Measurements from ENCODE around the gene FCHSD1.

FCHSD1 gene

DNA sequence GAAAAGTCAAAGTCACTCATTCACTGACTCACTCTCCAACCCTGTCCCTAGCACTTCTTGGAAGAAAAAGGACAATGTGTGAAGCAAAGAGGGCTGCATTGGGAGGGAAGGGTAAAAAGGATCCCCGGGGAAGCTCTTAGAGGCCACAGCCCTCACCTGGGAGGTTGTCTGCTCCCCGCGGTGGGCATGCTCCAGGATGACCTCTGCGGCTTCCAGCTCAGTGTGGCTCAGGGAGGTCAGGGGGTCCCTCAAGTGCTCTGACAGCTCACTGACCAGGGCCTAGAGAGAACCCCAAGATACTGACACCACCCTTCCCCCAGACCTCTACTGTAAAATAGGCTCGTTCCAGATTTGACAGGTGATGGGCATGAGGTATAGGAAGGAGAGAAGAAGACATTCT, 4.0 kb downstream of the FCHSD1 start:
- Histone ChIP-seq H3K27ac (ENCODE audit: low read depth, low read length) (no peak overlapping the region), H3K27me3 (ENCODE audit: control insufficient read depth in 5 of 5, insufficient read depth in 4 of 5, low read length in 5 of 5) (no peaks in the 10 kb centered on the region), H3K9me3 (ENCODE audit: control insufficient read depth in 5 of 5, low read length in 5 of 5) (no peaks in the 10 kb centered on the region), H3K36me3 (ENCODE audit: control insufficient read depth in 5 of 5, insufficient read depth in 5 of 5, low read length in 5 of 5) (peaks cover 0 to 38% (median 15%) of the 10 kb centered on the region in 5 donors), H3K4me3 (ENCODE audit: low read depth in 1 of 5, low read length in 5 of 5) (no peak overlapping the region), H3K9ac (ENCODE audit: low read length in 5 of 5) (no peak overlapping the region), H3K4me1 (ENCODE audit: control insufficient read depth in 5 of 5, insufficient read depth in 5 of 5, low read length in 5 of 5) (peaks cover 0 to 15% (median 12%) of the 10 kb centered on the region in 5 donors)

DNA sequence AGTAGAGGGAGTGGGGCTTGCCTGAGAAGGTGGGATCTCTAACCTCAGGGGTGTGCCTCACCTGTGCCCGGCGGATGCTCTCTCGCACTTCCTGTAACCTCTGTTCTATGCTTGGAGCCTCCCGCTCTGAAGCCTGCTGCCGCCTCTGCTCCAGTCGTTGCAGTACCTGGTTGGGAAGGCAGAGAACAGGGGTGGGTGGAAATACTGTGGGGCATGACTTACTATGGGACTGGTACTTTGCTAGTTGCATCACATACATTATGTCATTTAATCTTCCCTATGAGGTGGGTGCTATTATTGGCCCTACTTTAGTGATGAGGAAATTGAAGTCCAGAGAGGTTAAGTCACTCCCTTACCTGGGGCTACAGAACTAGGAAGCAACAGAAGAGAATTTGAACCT, 5.2 kb downstream of the FCHSD1 start:
- Histone ChIP-seq H3K4me3 (ENCODE audit: low read depth in 1 of 5, low read length in 5 of 5) (no peak overlapping the region), H3K27ac (ENCODE audit: low read depth, low read length) (no peak overlapping the region), H3K36me3 (ENCODE audit: control insufficient read depth in 5 of 5, insufficient read depth in 5 of 5, low read length in 5 of 5) (peaks cover 0 to 42% (median 18%) of the 10 kb centered on the region in 5 donors), H3K9me3 (ENCODE audit: control insufficient read depth in 5 of 5, low read length in 5 of 5) (no peaks in the 10 kb centered on the region), H3K27me3 (ENCODE audit: control insufficient read depth in 5 of 5, insufficient read depth in 4 of 5, low read length in 5 of 5) (no peaks in the 10 kb centered on the region), H3K4me1 (ENCODE audit: control insufficient read depth in 5 of 5, insufficient read depth in 5 of 5, low read length in 5 of 5) (peaks cover 0 to 9% (median 6%) of the 10 kb centered on the region in 5 donors), H3K9ac (ENCODE audit: low read length in 5 of 5) (no peak overlapping the region)

DNA sequence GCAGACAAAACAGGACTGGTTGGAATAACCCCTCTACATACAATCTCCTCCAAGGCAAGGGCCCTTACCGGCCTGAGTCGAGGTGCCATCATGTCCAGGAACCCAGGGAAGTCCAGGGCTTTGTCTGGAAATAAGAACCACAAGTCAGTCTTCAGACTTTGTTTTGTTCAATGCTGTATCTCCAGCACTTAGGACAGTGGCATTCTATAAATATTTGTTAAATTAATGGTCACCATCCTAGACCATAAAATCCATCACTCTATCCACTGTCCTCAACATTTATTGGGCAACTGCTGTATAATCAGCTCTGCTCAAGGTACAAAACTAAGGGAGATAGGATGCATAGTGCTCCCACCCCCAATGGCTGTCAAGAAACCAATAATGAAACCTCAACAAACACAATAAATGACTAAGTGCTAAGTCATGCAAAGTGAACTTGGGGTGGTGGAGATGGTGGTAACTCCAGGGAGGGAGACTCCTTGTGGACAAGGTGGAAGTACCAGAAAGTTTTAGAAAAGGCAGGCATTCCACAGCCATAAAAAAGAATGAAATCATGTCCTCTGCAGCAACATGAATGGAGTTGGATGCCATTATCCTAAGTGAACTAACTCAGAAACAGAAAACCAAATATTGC, 9.5 kb downstream of the FCHSD1 start:
- Histone ChIP-seq H3K9me3 (ENCODE audit: control insufficient read depth in 5 of 5, low read length in 5 of 5) (no peaks in the 10 kb centered on the region), H3K4me1 (ENCODE audit: control insufficient read depth in 5 of 5, insufficient read depth in 5 of 5, low read length in 5 of 5) (peaks cover 0 to 17% (median 14%) of the 10 kb centered on the region in 5 donors), H3K36me3 (ENCODE audit: control insufficient read depth in 5 of 5, insufficient read depth in 5 of 5, low read length in 5 of 5) (peaks cover 0 to 35% (median 18%) of the 10 kb centered on the region in 5 donors)

DNA sequence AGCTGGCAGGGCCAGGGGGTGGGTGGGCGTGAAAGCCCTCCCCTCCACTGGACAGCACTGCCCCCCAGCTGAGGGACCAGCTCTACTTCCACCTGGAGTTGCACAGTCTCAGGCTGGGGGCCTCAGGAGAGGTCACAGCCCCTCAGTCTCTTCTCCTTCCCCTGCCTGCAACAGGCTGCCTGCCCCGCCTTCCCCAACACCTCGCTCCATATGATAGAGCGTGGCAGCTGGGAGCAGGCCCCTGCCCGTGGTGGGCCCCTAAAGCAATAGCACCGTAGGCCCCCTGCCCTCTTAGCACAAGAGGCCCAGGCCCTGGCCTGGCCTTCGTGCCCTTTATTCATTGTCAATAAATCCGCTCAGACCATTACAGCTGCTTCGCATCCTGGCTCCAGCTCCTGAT, 10.5 kb downstream of the FCHSD1 start:
- Histone ChIP-seq H3K9me3 (ENCODE audit: control insufficient read depth in 5 of 5, low read length in 5 of 5) (no peaks in the 10 kb centered on the region), H3K27me3 (ENCODE audit: control insufficient read depth in 5 of 5, insufficient read depth in 4 of 5, low read length in 5 of 5) (no peaks in the 10 kb centered on the region), H3K4me3 (ENCODE audit: low read depth in 1 of 5, low read length in 5 of 5) (no peak overlapping the region), H3K4me1 (ENCODE audit: control insufficient read depth in 5 of 5, insufficient read depth in 5 of 5, low read length in 5 of 5) (peaks cover 6 to 24% (median 21%) of the 10 kb centered on the region in 5 donors), H3K36me3 (ENCODE audit: control insufficient read depth in 5 of 5, insufficient read depth in 5 of 5, low read length in 5 of 5) (peaks cover 0 to 26% (median 14%) of the 10 kb centered on the region in 5 donors), H3K27ac (ENCODE audit: low read depth, low read length) (no peak overlapping the region), H3K9ac (ENCODE audit: low read length in 5 of 5) (no peak overlapping the region)

More for the DNA sequence above, 9.5 kb downstream of the FCHSD1 start:
- H3K27me3 ChIP-seq (ENCODE audit: control insufficient read depth in 5 of 5, insufficient read depth in 4 of 5, low read length in 5 of 5): no peaks in the 10 kb centered on the region
- no peak overlapping the region for H3K4me3 ChIP-seq (ENCODE audit: low read depth in 1 of 5, low read length in 5 of 5)
- H3K9ac ChIP-seq (ENCODE audit: low read length in 5 of 5): no peak overlapping the region
- no peak overlapping the region for H3K27ac ChIP-seq (ENCODE audit: low read depth, low read length)

DNA sequence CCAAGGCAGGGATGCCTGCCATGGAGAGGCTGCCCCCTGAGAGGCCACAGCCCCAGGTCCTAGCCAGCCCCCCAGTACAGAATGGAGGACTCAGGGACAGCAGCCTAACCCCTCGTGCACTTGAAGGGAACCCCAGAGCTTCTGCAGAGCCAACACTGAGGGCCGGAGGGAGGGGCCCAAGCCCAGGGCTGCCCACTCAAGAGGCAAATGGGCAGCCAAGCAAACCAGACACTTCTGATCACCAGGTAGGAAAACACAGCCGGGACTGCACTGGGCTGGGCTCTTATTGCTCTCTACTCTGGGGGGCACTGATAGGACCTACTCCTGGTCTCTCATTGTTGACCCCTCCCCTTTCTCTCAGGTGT, 11.2 kb downstream of the FCHSD1 start:
- H3K9ac ChIP-seq (ENCODE audit: low read length in 5 of 5): no peak overlapping the region
- H3K36me3 ChIP-seq (ENCODE audit: control insufficient read depth in 5 of 5, insufficient read depth in 5 of 5, low read length in 5 of 5): peaks cover 0 to 23% (median 11%) of the 10 kb centered on the region in 5 donors
- H3K27me3 ChIP-seq (ENCODE audit: control insufficient read depth in 5 of 5, insufficient read depth in 4 of 5, low read length in 5 of 5): no peaks in the 10 kb centered on the region
- no peak overlapping the region for H3K4me3 ChIP-seq (ENCODE audit: low read depth in 1 of 5, low read length in 5 of 5)
- H3K9me3 ChIP-seq (ENCODE audit: control insufficient read depth in 5 of 5, low read length in 5 of 5): no peaks in the 10 kb centered on the region
- H3K27ac ChIP-seq (ENCODE audit: low read depth, low read length): no peak overlapping the region
- peaks cover 7 to 31% (median 27%) of the 10 kb centered on the region in 5 donors for H3K4me1 ChIP-seq (ENCODE audit: control insufficient read depth in 5 of 5, insufficient read depth in 5 of 5, low read length in 5 of 5)

DNA sequence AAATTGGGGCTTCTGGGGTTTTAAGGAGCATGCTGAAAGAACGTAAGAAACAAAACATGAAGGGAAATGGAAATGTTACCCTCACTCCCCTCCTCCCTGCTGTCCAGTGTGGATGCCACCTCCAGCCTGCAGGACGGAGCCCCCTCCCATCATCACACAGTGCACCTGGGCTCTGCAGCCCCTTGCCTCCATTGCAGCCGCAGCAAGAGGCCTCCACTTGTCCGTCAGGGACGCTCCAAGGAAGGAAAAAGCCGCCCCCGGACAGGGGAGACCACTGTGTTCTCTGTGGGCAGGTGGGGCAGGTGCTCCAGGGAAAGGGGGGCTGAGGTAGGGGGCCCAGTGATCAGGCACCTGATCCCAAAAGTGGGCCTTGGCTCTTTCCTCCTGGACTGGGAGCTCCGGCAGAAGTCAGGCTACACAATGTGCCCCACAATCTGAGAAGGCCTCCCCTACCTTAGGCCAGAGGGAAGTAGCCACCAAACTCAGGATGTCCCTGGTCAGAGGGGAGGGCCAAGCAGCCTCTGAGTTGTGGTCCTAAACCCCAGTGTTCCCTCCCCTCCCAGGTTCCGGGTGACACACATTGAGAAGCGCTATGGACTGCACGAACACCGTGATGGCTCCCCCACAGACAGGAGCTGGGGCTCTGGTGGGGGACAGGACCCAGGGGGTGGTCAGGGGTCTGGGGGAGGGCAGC, 11.7 kb downstream of the FCHSD1 start:
- Histone ChIP-seq H3K9ac (ENCODE audit: low read length in 5 of 5) (no peak overlapping the region), H3K9me3 (ENCODE audit: control insufficient read depth in 5 of 5, low read length in 5 of 5) (no peaks in the 10 kb centered on the region), H3K4me1 (ENCODE audit: control insufficient read depth in 5 of 5, insufficient read depth in 5 of 5, low read length in 5 of 5) (peaks cover 7 to 33% (median 32%) of the 10 kb centered on the region in 5 donors), H3K27me3 (ENCODE audit: control insufficient read depth in 5 of 5, insufficient read depth in 4 of 5, low read length in 5 of 5) (no peaks in the 10 kb centered on the region), H3K4me3 (ENCODE audit: low read depth in 1 of 5, low read length in 5 of 5) (no peak overlapping the region), H3K36me3 (ENCODE audit: control insufficient read depth in 5 of 5, insufficient read depth in 5 of 5, low read length in 5 of 5) (peaks cover 0 to 20% (median 6%) of the 10 kb centered on the region in 5 donors), H3K27ac (ENCODE audit: low read depth, low read length) (no peak overlapping the region)

DNA sequence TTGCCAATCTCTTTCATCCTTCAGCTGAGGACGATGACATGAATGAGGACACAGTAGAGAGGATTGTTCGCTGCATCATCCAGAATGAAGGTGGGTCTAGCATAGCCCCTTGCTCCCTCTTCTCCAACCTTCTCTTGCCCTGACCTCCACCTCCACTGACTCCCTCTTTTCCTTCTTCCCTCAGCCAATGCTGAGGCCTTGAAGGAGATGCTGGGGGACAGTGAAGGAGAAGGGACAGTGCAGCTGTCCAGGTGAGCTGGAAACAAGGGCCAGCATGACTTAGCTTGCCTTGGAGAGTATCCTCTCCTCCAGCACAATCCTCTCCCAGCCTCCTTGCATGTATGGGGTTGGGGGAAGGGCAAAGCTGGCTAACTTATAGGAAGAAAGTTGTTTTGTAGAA, 12.4 kb downstream of the FCHSD1 start:
- no peak overlapping the region for H3K9ac ChIP-seq (ENCODE audit: low read length in 5 of 5)

DNA sequence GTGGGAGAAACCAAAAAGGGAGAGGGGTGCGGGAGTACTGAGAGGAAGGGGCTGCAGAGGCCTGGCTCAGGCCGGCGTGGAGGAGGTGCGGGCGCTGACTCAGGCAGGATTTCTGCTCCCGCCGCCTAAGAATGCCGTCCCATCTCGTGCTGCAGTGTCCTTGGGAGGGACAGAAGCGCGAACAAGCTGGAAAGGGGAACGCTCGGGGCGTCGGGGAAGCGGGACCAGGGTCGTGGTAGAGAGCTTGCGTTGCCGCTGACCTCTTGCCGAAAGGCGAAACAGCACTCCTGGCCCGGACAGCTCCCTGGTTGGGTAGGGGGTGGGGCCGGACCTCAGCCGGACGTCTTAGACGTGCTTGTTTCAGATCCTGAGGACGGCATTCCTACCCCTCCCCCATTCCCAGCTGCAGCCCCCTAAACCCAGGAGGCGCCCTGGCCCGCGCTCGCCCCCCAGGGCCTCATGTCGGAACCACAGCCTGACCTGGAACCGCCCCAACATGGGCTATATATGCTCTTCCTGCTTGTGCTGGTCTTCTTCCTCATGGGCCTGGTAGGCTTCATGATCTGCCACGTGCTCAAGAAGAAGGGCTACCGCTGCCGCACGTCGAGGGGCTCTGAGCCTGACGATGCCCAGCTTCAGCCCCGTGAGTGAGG, 13.3 kb downstream of the FCHSD1 start:
- Histone ChIP-seq H3K27me3 (ENCODE audit: control insufficient read depth in 5 of 5, insufficient read depth in 4 of 5, low read length in 5 of 5) (no peaks in the 10 kb centered on the region), H3K9me3 (ENCODE audit: control insufficient read depth in 5 of 5, low read length in 5 of 5) (no peaks in the 10 kb centered on the region), H3K36me3 (ENCODE audit: control insufficient read depth in 5 of 5, insufficient read depth in 5 of 5, low read length in 5 of 5) (peaks cover 0 to 13% (median 3%) of the 10 kb centered on the region in 5 donors), H3K4me3 (ENCODE audit: low read depth in 1 of 5, low read length in 5 of 5) (peak overlapping the region; percentile 49 to 99 (median 89)), H3K27ac (ENCODE audit: low read depth, low read length) (no peak overlapping the region), H3K9ac (ENCODE audit: low read length in 5 of 5) (peak overlapping the region in 1 of 5 donors; percentile 59), H3K4me1 (ENCODE audit: control insufficient read depth in 5 of 5, insufficient read depth in 5 of 5, low read length in 5 of 5) (peaks cover 7 to 33% (median 32%) of the 10 kb centered on the region in 5 donors)

More for the DNA sequence above, 12.4 kb downstream of the FCHSD1 start:
- peaks cover 0 to 15% (median 3%) of the 10 kb centered on the region in 5 donors for H3K36me3 ChIP-seq (ENCODE audit: control insufficient read depth in 5 of 5, insufficient read depth in 5 of 5, low read length in 5 of 5)
- H3K4me3 ChIP-seq (ENCODE audit: low read depth in 1 of 5, low read length in 5 of 5): no peak overlapping the region
- peaks cover 7 to 33% (median 32%) of the 10 kb centered on the region in 5 donors for H3K4me1 ChIP-seq (ENCODE audit: control insufficient read depth in 5 of 5, insufficient read depth in 5 of 5, low read length in 5 of 5)
- H3K9me3 ChIP-seq (ENCODE audit: control insufficient read depth in 5 of 5, low read length in 5 of 5): no peaks in the 10 kb centered on the region
- H3K27me3 ChIP-seq (ENCODE audit: control insufficient read depth in 5 of 5, insufficient read depth in 4 of 5, low read length in 5 of 5): no peaks in the 10 kb centered on the region
- H3K27ac ChIP-seq (ENCODE audit: low read depth, low read length): no peak overlapping the region

DNA sequence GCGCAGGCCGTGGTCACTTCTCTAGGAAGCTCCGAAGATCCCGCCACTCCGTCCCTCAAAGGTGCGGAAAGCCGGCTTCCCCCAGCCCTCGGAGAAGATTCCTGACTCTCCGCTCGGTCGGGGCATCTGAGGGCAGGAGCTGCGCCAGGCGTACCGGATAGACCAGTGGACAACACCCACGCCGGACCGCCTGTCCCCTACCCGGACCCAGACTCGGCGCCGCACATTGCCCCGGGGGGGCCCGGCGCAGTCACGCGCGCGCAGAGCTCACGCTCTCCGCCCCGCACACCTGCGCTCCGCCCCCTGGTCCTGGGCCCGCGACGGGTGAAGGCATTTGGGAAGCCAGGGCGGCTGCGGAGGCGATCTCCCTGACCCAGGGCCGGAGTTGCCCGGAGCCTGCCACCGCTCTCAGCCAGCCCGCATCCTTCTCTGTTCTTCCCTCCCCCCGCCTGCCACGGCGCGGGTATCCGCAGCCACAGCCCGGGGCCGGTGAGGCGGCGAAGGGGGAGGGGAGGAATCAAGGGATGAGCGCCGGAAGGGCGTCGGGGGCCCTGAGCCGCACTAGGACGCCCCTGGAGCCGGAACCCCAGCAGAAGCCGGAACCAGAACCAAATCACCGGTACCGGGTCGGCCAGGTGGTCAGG, 14.0 kb downstream of the FCHSD1 start:
- no peaks in the 10 kb centered on the region for H3K9me3 ChIP-seq (ENCODE audit: control insufficient read depth in 5 of 5, low read length in 5 of 5)
- peaks cover 0 to 15% (median 8%) of the 10 kb centered on the region in 5 donors for H3K36me3 ChIP-seq (ENCODE audit: control insufficient read depth in 5 of 5, insufficient read depth in 5 of 5, low read length in 5 of 5)
- H3K27me3 ChIP-seq (ENCODE audit: control insufficient read depth in 5 of 5, insufficient read depth in 4 of 5, low read length in 5 of 5): no peaks in the 10 kb centered on the region
- H3K4me1 ChIP-seq (ENCODE audit: control insufficient read depth in 5 of 5, insufficient read depth in 5 of 5, low read length in 5 of 5): peaks cover 7 to 33% (median 32%) of the 10 kb centered on the region in 5 donors
- H3K4me3 ChIP-seq (ENCODE audit: low read depth in 1 of 5, low read length in 5 of 5): peak overlapping the region in 4 of 5 donors; percentile 85 to 99 (median 92)
- H3K9ac ChIP-seq (ENCODE audit: low read length in 5 of 5): peak overlapping the region in 3 of 5 donors; percentile 52 to 73 (median 59)
- no peak overlapping the region for H3K27ac ChIP-seq (ENCODE audit: low read depth, low read length)

Data from subcutaneous abdominal adipose tissue (tissue), 5 donors.